Liver (tissue), 3 donors: ENCODE results near the gene TNFRSF21.

Experiments
- SP1 ChIP-seq: IDR thresholded peaks from 2 replicates; pipeline ENCODE4 v1.6.1; 2018; ENCODE audit warnings: antibody characterized with exemption, mild to moderate bottlenecking
- TF ChIP-seq, protein P1 (sequence below): fragments of 150-350 bp; IDR thresholded peaks from 2 replicates; pipeline ENCODE4 v1.5.1; 2017; ENCODE audit warnings: improper control_type of control experiment, low read depth, low read length; ENCODE audit not compliant: missing input control
- TF ChIP-seq, protein P2 (sequence below): IDR thresholded peaks from 2 replicates; pipeline ENCODE4 v1.6.1; 2016; ENCODE audit warnings: antibody characterized with exemption
- donor health status: healthy.
- donor health status: healthy.

DNA sequence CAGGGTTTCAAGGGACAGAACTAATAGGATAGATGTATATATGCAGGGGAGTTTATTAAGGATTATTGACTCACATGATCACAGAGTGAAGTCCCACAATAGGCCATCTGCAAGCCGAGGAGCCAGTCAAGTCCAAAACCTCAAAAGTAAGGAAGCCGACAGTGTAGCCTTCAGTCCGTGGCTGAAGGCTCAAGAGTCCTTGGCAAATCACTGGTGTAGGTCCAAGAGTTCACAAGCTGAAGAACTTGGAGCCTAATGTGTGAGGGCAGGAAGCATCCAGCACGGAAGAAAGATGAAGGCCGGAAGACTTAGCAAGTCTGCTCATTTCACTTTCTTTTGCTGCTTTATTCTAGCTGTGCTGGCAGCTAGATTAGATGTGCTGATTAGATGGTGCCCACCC is 128.0 kb downstream of the TNFRSF21 start:
- TF ChIP-seq, protein P1, sequence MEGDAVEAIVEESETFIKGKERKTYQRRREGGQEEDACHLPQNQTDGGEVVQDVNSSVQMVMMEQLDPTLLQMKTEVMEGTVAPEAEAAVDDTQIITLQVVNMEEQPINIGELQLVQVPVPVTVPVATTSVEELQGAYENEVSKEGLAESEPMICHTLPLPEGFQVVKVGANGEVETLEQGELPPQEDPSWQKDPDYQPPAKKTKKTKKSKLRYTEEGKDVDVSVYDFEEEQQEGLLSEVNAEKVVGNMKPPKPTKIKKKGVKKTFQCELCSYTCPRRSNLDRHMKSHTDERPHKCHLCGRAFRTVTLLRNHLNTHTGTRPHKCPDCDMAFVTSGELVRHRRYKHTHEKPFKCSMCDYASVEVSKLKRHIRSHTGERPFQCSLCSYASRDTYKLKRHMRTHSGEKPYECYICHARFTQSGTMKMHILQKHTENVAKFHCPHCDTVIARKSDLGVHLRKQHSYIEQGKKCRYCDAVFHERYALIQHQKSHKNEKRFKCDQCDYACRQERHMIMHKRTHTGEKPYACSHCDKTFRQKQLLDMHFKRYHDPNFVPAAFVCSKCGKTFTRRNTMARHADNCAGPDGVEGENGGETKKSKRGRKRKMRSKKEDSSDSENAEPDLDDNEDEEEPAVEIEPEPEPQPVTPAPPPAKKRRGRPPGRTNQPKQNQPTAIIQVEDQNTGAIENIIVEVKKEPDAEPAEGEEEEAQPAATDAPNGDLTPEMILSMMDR, result no peak
- no peak for TF ChIP-seq SP1
- TF ChIP-seq, protein P2, sequence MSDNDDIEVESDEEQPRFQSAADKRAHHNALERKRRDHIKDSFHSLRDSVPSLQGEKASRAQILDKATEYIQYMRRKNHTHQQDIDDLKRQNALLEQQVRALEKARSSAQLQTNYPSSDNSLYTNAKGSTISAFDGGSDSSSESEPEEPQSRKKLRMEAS, result no peak
